ENCODE measurements around the gene EPG5. TPM values are rescaled to one million over a fixed set of nuclear protein-coding genes. Genes with fewer than 3 reads are reported as not detected.

EPG5 gene
- total and polyA plus RNA-seq, 7 experiments from 2014 or later: 6.3 to 54.8 (median 26.8) TPM

GRCh38 chr18:45877403-45877802 lies 89.7 kb downstream of the EPG5 start:
- Histone ChIP-seq H3K36me3 (ENCODE audit: control insufficient read depth in 2 of 3, insufficient read depth in 3 of 3, low read length in 3 of 3) (peaks cover 0 to 51% (median 12%) of the 10 kb centered on the region in 3 experiments), H3K27ac (ENCODE audit: low read depth, low read length) (no peak overlapping the region), H3K27me3 (ENCODE audit: control insufficient read depth in 2 of 2, insufficient read depth in 2 of 2, low read length in 2 of 2) (no peaks in the 10 kb centered on the region), H3K4me1 (ENCODE audit: control insufficient read depth in 2 of 2, insufficient read depth in 2 of 2, low read length in 2 of 2) (peaks cover 12 to 14% of the 10 kb centered on the region in 2 donors), H3K4me3 (ENCODE audit: low read length) (no peak overlapping the region), H3K9me3 (ENCODE audit: control insufficient read depth in 2 of 3, low read length in 3 of 3) (no peaks in the 10 kb centered on the region)
- DNase-seq (no peak), ATAC-seq (no peak)
- Mint-ChIP-seq H3K9me3 (peaks cover 0 to 17% (median 1%) of the 10 kb centered on the region in 11 donors), H3K4me1 (peaks cover 20 to 33% (median 31%) of the 10 kb centered on the region in 7 donors), H3K36me3 (peaks cover 18 to 59% (median 43%) of the 10 kb centered on the region in 5 donors), H3K27me3 (no peaks in the 10 kb centered on the region), H3K27ac (no peak overlapping the region), H3K4me3 (no peak overlapping the region)
- intact Hi-C loops (cut with micrococcal nuclease): no loop called here
- ChIA-PET POLR2A (interaction anchor here (0.8 kb wide), 1 partner anchor 188 kb away, joined by 3 read pairs; no protein-coding TSS in a partner anchor), CTCF (interaction anchor here (0.7 to 13.4 kb wide), 6 partner anchors 38 to 256 kb away, joined by 3 to 157 read pairs (median 4); no protein-coding TSS in a partner anchor)

- Mint-ChIP-seq H3K4me3 (no peak overlapping the region), H3K9me3 (peaks cover 0 to 20% (median 1%) of the 10 kb centered on the region in 11 donors), H3K36me3 (peaks cover 18 to 59% (median 44%) of the 10 kb centered on the region in 5 donors), H3K27ac (peak overlapping the region in 1 of 9 donors; percentile 31), H3K27me3 (no peaks in the 10 kb centered on the region), H3K4me1 (peaks cover 23 to 37% (median 31%) of the 10 kb centered on the region in 7 donors)
- Histone ChIP-seq H3K36me3 (ENCODE audit: control insufficient read depth in 2 of 3, insufficient read depth in 3 of 3, low read length in 3 of 3) (peaks cover 0 to 55% (median 17%) of the 10 kb centered on the region in 3 experiments), H3K27me3 (ENCODE audit: control insufficient read depth in 2 of 2, insufficient read depth in 2 of 2, low read length in 2 of 2) (no peaks in the 10 kb centered on the region), H3K4me1 (ENCODE audit: control insufficient read depth in 2 of 2, insufficient read depth in 2 of 2, low read length in 2 of 2) (peaks cover 12 to 14% of the 10 kb centered on the region in 2 donors), H3K4me3 (ENCODE audit: low read length) (no peak overlapping the region), H3K9me3 (ENCODE audit: control insufficient read depth in 2 of 3, low read length in 3 of 3) (no peaks in the 10 kb centered on the region), H3K27ac (ENCODE audit: low read depth, low read length) (no peak overlapping the region)
- intact Hi-C loops (cut with micrococcal nuclease): no loop called here
- POLR2A ChIA-PET: no interaction called here
- CTCF ChIA-PET: interaction anchor here (0.7 to 13.4 kb wide), 3 partner anchors 11 to 211 kb away, joined by 6 to 157 read pairs (median 8); no protein-coding TSS in a partner anchor
- ATAC-seq (no peak), DNase-seq (no peak)
Observed at GRCh38 chr18:45876161-45876560, 91.0 kb downstream of the EPG5 start.

- no peaks in the 10 kb centered on the region for H3K27me3 ChIP-seq (ENCODE audit: control insufficient read depth in 2 of 2, insufficient read depth in 2 of 2, low read length in 2 of 2)
- peaks cover 18 to 30% (median 24%) of the 10 kb centered on the region in 7 donors for H3K4me1 Mint-ChIP-seq
- ATAC-seq: peak; percentile 88
- H3K4me3 Mint-ChIP-seq: peak overlapping the region in 9 of 10 donors; percentile 4 to 77 (median 49)
- H3K36me3 ChIP-seq (ENCODE audit: control insufficient read depth in 2 of 3, insufficient read depth in 3 of 3, low read length in 3 of 3): peaks cover 7 to 58% (median 16%) of the 10 kb centered on the region in 3 experiments
- peak overlapping the region; percentile 20 for H3K27ac ChIP-seq (ENCODE audit: low read depth, low read length)
- H3K36me3 Mint-ChIP-seq: peaks cover 14 to 65% (median 54%) of the 10 kb centered on the region in 5 donors
- ChIA-PET POLR2A (no interaction called here), CTCF (interaction anchor here (13.4 kb wide), 1 partner anchor 210 kb away, joined by 157 read pairs; no protein-coding TSS in a partner anchor)
- intact Hi-C loops (cut with micrococcal nuclease): loop anchor here in 1 of 2 donors (1.0 to 2.0 kb wide), 3 partner anchors 92 to 187 kb away; partner anchors contain the start of gene EPG5
- H3K9me3 ChIP-seq (ENCODE audit: control insufficient read depth in 2 of 3, low read length in 3 of 3): no peaks in the 10 kb centered on the region
- peaks cover 0 to 20% (median 1%) of the 10 kb centered on the region in 11 donors for H3K9me3 Mint-ChIP-seq
- DNase-seq: peak in 7 of 9 donors; percentile 31 to 63 (median 46)
- H3K27me3 Mint-ChIP-seq: no peaks in the 10 kb centered on the region
- peaks cover 12 to 14% of the 10 kb centered on the region in 2 donors for H3K4me1 ChIP-seq (ENCODE audit: control insufficient read depth in 2 of 2, insufficient read depth in 2 of 2, low read length in 2 of 2)
- no peak overlapping the region for H3K4me3 ChIP-seq (ENCODE audit: low read length)
- peak overlapping the region in 8 of 9 donors; percentile 13 to 89 (median 62) for H3K27ac Mint-ChIP-seq
Observed at GRCh38 chr18:45874491-45875184, 92.5 kb downstream of the EPG5 start.

GRCh38 chr18:45871431-45872084 lies 95.6 kb downstream of the EPG5 start:
- H3K27me3 ChIP-seq (ENCODE audit: control insufficient read depth in 2 of 2, insufficient read depth in 2 of 2, low read length in 2 of 2): no peaks in the 10 kb centered on the region
- H3K27ac Mint-ChIP-seq: peak overlapping the region in 4 of 9 donors; percentile 4 to 65 (median 24)
- peaks cover 0 to 20% (median 1%) of the 10 kb centered on the region in 11 donors for H3K9me3 Mint-ChIP-seq
- DNase-seq (no peak), ATAC-seq (no peak)
- H3K4me3 Mint-ChIP-seq: no peak overlapping the region
- H3K4me1 ChIP-seq (ENCODE audit: control insufficient read depth in 2 of 2, insufficient read depth in 2 of 2, low read length in 2 of 2): peaks cover 12 to 14% of the 10 kb centered on the region in 2 donors
- H3K36me3 Mint-ChIP-seq: peaks cover 16 to 73% (median 61%) of the 10 kb centered on the region in 5 donors
- no peaks in the 10 kb centered on the region for H3K27me3 Mint-ChIP-seq
- ChIA-PET POLR2A (no interaction called here), CTCF (no interaction called here)
- no peaks in the 10 kb centered on the region for H3K9me3 ChIP-seq (ENCODE audit: control insufficient read depth in 2 of 3, low read length in 3 of 3)
- intact Hi-C loops (cut with micrococcal nuclease): no loop called here
- H3K4me3 ChIP-seq (ENCODE audit: low read length): no peak overlapping the region
- H3K36me3 ChIP-seq (ENCODE audit: control insufficient read depth in 2 of 3, insufficient read depth in 3 of 3, low read length in 3 of 3): peaks cover 6 to 55% (median 16%) of the 10 kb centered on the region in 3 experiments
- no peak overlapping the region for H3K27ac ChIP-seq (ENCODE audit: low read depth, low read length)
- peaks cover 16 to 29% (median 23%) of the 10 kb centered on the region in 7 donors for H3K4me1 Mint-ChIP-seq

- POLR2A ChIA-PET: interaction anchor here (1.7 kb wide), 1 partner anchor 10 kb away, joined by 5 read pairs; no protein-coding TSS in a partner anchor
- peaks cover 10 to 63% (median 26%) of the 10 kb centered on the region in 3 experiments for H3K36me3 ChIP-seq (ENCODE audit: control insufficient read depth in 2 of 3, insufficient read depth in 3 of 3, low read length in 3 of 3)
- ATAC-seq (no peak), DNase-seq (no peak)
- no peak overlapping the region for H3K27ac Mint-ChIP-seq
- H3K9me3 ChIP-seq (ENCODE audit: control insufficient read depth in 2 of 3, low read length in 3 of 3): no peaks in the 10 kb centered on the region
- H3K4me1 ChIP-seq (ENCODE audit: control insufficient read depth in 2 of 2, insufficient read depth in 2 of 2, low read length in 2 of 2): peaks cover 12 to 14% of the 10 kb centered on the region in 2 donors
- H3K4me1 Mint-ChIP-seq: peaks cover 15 to 27% (median 20%) of the 10 kb centered on the region in 7 donors
- no peak overlapping the region for H3K4me3 Mint-ChIP-seq
- CTCF ChIA-PET: interaction anchor here (0.7 kb wide), 1 partner anchor 206 kb away, joined by 4 read pairs; no protein-coding TSS in a partner anchor
- H3K36me3 Mint-ChIP-seq: peaks cover 21 to 76% (median 64%) of the 10 kb centered on the region in 5 donors
- no peak overlapping the region for H3K4me3 ChIP-seq (ENCODE audit: low read length)
- intact Hi-C loops (cut with micrococcal nuclease): no loop called here
- H3K27me3 Mint-ChIP-seq: no peaks in the 10 kb centered on the region
- H3K27ac ChIP-seq (ENCODE audit: low read depth, low read length): no peak overlapping the region
- H3K9me3 Mint-ChIP-seq: peaks cover 0 to 21% (median 1%) of the 10 kb centered on the region in 11 donors
- H3K27me3 ChIP-seq (ENCODE audit: control insufficient read depth in 2 of 2, insufficient read depth in 2 of 2, low read length in 2 of 2): no peaks in the 10 kb centered on the region
Observed at GRCh38 chr18:45870419-45870818, 96.7 kb downstream of the EPG5 start.

- Histone ChIP-seq H3K9me3 (ENCODE audit: control insufficient read depth in 2 of 3, low read length in 3 of 3) (no peaks in the 10 kb centered on the region), H3K36me3 (ENCODE audit: control insufficient read depth in 2 of 3, insufficient read depth in 3 of 3, low read length in 3 of 3) (peaks cover 5 to 67% (median 30%) of the 10 kb centered on the region in 3 experiments), H3K27me3 (ENCODE audit: control insufficient read depth in 2 of 2, insufficient read depth in 2 of 2, low read length in 2 of 2) (no peaks in the 10 kb centered on the region), H3K4me3 (ENCODE audit: low read length) (no peak overlapping the region), H3K4me1 (ENCODE audit: control insufficient read depth in 2 of 2, insufficient read depth in 2 of 2, low read length in 2 of 2) (no peaks in the 10 kb centered on the region), H3K27ac (ENCODE audit: low read depth, low read length) (no peak overlapping the region)
- DNase-seq (no peak), ATAC-seq (no peak)
- Mint-ChIP-seq H3K36me3 (peaks cover 11 to 82% (median 56%) of the 10 kb centered on the region in 5 donors), H3K4me1 (peaks cover 0 to 3% (median 0%) of the 10 kb centered on the region in 7 donors), H3K4me3 (no peak overlapping the region), H3K27ac (peak overlapping the region in 2 of 9 donors; percentile 49 to 64), H3K27me3 (no peaks in the 10 kb centered on the region), H3K9me3 (peaks cover 0 to 6% (median 0%) of the 10 kb centered on the region in 11 donors)
- CTCF ChIA-PET: interaction anchor here (0.6 to 0.7 kb wide), 2 partner anchors 11 to 190 kb away, joined by 3 to 8 read pairs; no protein-coding TSS in a partner anchor
- POLR2A ChIA-PET: no interaction called here
- intact Hi-C loops (cut with micrococcal nuclease): no loop called here
Observed at GRCh38 chr18:45865466-45865865, 101.7 kb downstream of the EPG5 start.

Measured in naive thymus-derived CD4-positive, alpha-beta T cell (primary cell).